Panc1 (cell line): ENCODE measurements around the gene DYNC1I1. TPM values are rescaled to one million over a fixed set of nuclear protein-coding genes. Genes with fewer than 3 reads are reported as not detected.

Experiments used
- ATAC-seq: fragments of 200-7000 bp; cut with Tn5 transposase; 2 replicates; pipeline ENCODE4 v1.9.1; 2020; ENCODE audit warnings: mild to moderate bottlenecking, moderate library complexity
- BruUV-seq: library from RNA; stranded (reverse); fragments of 400-500 nt; replicated peaks from 2 replicates; lab custom pipeline; 2021; lab: Mats Ljungman, UMichigan
- CTCF ChIA-PET: fragments of 300-600 bp; sonication (Branson Sonifier 250); formaldehyde crosslinking; loops from one replicate; lab custom pipeline; 2022; ENCODE audit warnings: antibody characterized with exemption; lab: Charles Lee
- POLR2A ChIA-PET: fragments of 300-600 bp; sonication (Branson Sonifier 250); formaldehyde crosslinking; loops from one replicate; lab custom pipeline; 2022; ENCODE audit warnings: antibody characterized with exemption; lab: Charles Lee
- DNase-seq: peaks from one replicate; pipeline ENCODE4 v3.0.0-alpha.2; 2010; ENCODE audit warnings: low read depth, low spot score
- H3K27ac ChIP-seq: 2 replicates; pipeline ENCODE4 v1.5.1; 2011; ENCODE audit warnings: mild to moderate bottlenecking, low read length, inconsistent platforms
- H3K27me3 ChIP-seq: fragments of 200-500 bp; sonication (Bioruptor generic); 2 replicates; pipeline ENCODE4 v1.6.0; 2014; ENCODE audit warnings: low read length, inconsistent platforms; ENCODE audit not compliant: control insufficient read depth, insufficient read depth
- H3K36me3 ChIP-seq: fragments of 200-500 bp; sonication (Bioruptor generic); 2 replicates; pipeline ENCODE4 v1.5.1; 2014; ENCODE audit warnings: inconsistent platforms, mild to moderate bottlenecking, low read length, moderate library complexity; ENCODE audit not compliant: control insufficient read depth, insufficient read depth
- H3K4me1 ChIP-seq: 2 replicates; pipeline ENCODE4 v1.5.1; 2011; ENCODE audit warnings: inconsistent platforms, mild to moderate bottlenecking, low read length, moderate library complexity; ENCODE audit not compliant: control insufficient read depth, insufficient read depth
- H3K4me3 ChIP-seq, 2 experiments: 2 replicates each; pipeline ENCODE4 v1.5.1; 2011 to 2012; ENCODE audit warnings: low read depth in 2 of 2, low read length in 2 of 2, mild to moderate bottlenecking in 2 of 2, inconsistent platforms in 1 of 2, moderate library complexity in 1 of 2
- H3K9me3 ChIP-seq: fragments of 200-500 bp; sonication (Bioruptor generic); 2 replicates; pipeline ENCODE4 v1.5.1; 2014; ENCODE audit warnings: low read depth, mild to moderate bottlenecking, inconsistent platforms, low read length, moderate library complexity; ENCODE audit not compliant: control insufficient read depth, insufficient read depth
- CTCF ChIP-seq: fragments of 450-650 bp; IDR thresholded peaks from 2 replicates; pipeline ENCODE4 v1.5.1; 2017; ENCODE audit warnings: mild to moderate bottlenecking
- POLR2AphosphoS5 ChIP-seq: IDR thresholded peaks from 2 replicates; pipeline ENCODE4 v1.6.1; 2012; ENCODE audit warnings: mild to moderate bottlenecking, low read depth, low read length, moderate library complexity
- REST ChIP-seq, 2 experiments: IDR thresholded peaks; 2 replicates each; pipeline ENCODE4 v1.6.1; 2011 to 2012; ENCODE audit warnings: low read depth in 2 of 2, control low read depth in 1 of 2, low read length in 1 of 2, mild to moderate bottlenecking in 1 of 2, moderate library complexity in 1 of 2; ENCODE audit not compliant: insufficient read depth in 1 of 2
- SIN3A ChIP-seq: IDR thresholded peaks from 2 replicates; pipeline ENCODE4 v1.6.1; 2012; ENCODE audit warnings: low read depth, mild to moderate bottlenecking, low read length, moderate library complexity, borderline replicate concordance; ENCODE audit not compliant: insufficient read depth
- TCF7L2 ChIP-seq: IDR thresholded peaks from 2 replicates; pipeline ENCODE4 v1.6.1; 2011; ENCODE audit warnings: mild to moderate bottlenecking, low read depth, low read length, inconsistent platforms
- in situ Hi-C: cut with HindIII; loops from 2 replicates; pipeline ENCODE4 v1.10.0; 2016; ENCODE audit warnings: low sequenced_read_pairs, low pct_unique_long_range_greater_than_20kb
- intact Hi-C: fragments of 100-400 bp; cut with micrococcal nuclease; formaldehyde crosslinking; loops from one replicate; pipeline ENCODE4 v1.10.0; 2022; ENCODE audit not compliant: unreplicated experiment
- total RNA-seq: library from RNA; stranded (reverse); gene quantifications from one replicate; pipeline ENCODE4 v1.2.1, GENCODE V29; 2021; ENCODE audit not compliant: unreplicated experiment

DYNC1I1 gene
- total RNA-seq, 1 experiment from 2014 or later, result 0.13 TPM

- BruUV-seq, result no TSS peak
- no peak for TF ChIP-seq SIN3A
- no peak for TF ChIP-seq TCF7L2
- TF ChIP-seq CTCF, result no peak
- intact Hi-C loops, result no loop called here
- no peaks in the 10 kb centered on the region for H3K4me1 ChIP-seq
- H3K27ac ChIP-seq, result no peak overlapping the region
- no peaks in the 10 kb centered on the region for H3K27me3 ChIP-seq
- ChIA-PET POLR2A (no interaction called here), CTCF (no interaction called here)
- no peak for DNase-seq
- no peaks in the 10 kb centered on the region for H3K9me3 ChIP-seq
- no peaks in the 10 kb centered on the region for H3K36me3 ChIP-seq
- no peak for ATAC-seq
- in situ Hi-C loops, result no loop called here
- no peak overlapping the region for H3K4me3 ChIP-seq
Measured at GRCh38 chr7:95845007-95845406, 72.7 kb downstream of the DYNC1I1 start.

GRCh38 chr7:95847061-95847460 is 74.7 kb downstream of the DYNC1I1 start:
- Histone ChIP-seq H3K27ac (no peak overlapping the region), H3K4me1 (no peaks in the 10 kb centered on the region), H3K9me3 (no peaks in the 10 kb centered on the region), H3K27me3 (no peaks in the 10 kb centered on the region), H3K36me3 (no peaks in the 10 kb centered on the region), H3K4me3 (no peak overlapping the region)
- ChIA-PET POLR2A (no interaction called here), CTCF (no interaction called here)
- BruUV-seq, result no TSS peak
- intact Hi-C loops (no loop called here), in situ Hi-C loops (no loop called here)
- TF ChIP-seq SIN3A (no peak), TCF7L2 (no peak), POLR2AphosphoS5 (no peak), REST (IDR thresholded peaks at IDR 0.05; ENCODE audit: insufficient read depth in 1 of 2, low read depth in 2 of 2, low read length in 1 of 2) (no peak), CTCF (no peak)
- no peak for ATAC-seq
- DNase-seq, result no peak

- POLR2A ChIA-PET, result no interaction called here
- no peaks in the 10 kb centered on the region for H3K36me3 ChIP-seq
- TF ChIP-seq POLR2AphosphoS5, result no peak
- H3K9me3 ChIP-seq, result no peaks in the 10 kb centered on the region
- H3K4me1 ChIP-seq, result no peaks in the 10 kb centered on the region
- DNase-seq (no peak), ATAC-seq (no peak)
- no peak overlapping the region for H3K4me3 ChIP-seq
- CTCF ChIA-PET, result no interaction called here
- intact Hi-C loops (no loop called here), in situ Hi-C loops (no loop called here)
- BruUV-seq, result no TSS peak
- no peaks in the 10 kb centered on the region for H3K27me3 ChIP-seq
- H3K27ac ChIP-seq, result no peak overlapping the region
Measured at GRCh38 chr7:95859429-95859828, 87.1 kb downstream of the DYNC1I1 start.
